Measurements from ENCODE around the gene POLG. TPM values are rescaled to one million over a fixed set of nuclear protein-coding genes. Genes with fewer than 3 reads are reported as not detected.

POLG gene
- total RNA-seq, 2 experiments from 2014 or later = 139 to 140 TPM

DNA sequence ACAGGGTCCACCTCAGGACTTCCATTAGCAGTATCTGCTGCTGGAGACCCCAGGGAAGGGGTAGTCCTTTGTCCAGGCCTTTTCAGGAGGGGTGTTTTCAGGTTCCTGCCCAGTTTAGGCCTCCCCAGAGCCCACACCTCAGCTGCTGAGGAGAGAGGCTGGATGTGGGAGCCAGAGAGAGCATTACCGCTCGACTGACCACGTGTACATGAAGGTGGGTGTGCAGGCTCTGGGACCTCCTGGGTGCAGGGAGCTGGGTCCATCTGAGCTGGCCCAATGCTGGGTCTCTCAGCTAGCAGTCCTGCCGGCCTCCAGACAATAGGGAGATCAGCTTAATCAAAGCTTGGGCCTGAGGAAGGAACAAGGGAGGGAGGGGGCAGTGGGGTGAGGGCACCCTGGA, 29.1 kb upstream of the POLG start:
- no peak overlapping the region for H3K27ac ChIP-seq (ENCODE audit: low read depth in 1 of 2, low read length in 2 of 2)
- peaks cover 17% of the 10 kb centered on the region for H3K4me1 Mint-ChIP-seq (ENCODE audit: low read depth)
- no peaks in the 10 kb centered on the region for H3K36me3 ChIP-seq (ENCODE audit: insufficient read depth, low read length)
- H3K36me3 Mint-ChIP-seq (ENCODE audit: low read depth) = no peaks in the 10 kb centered on the region
- POLR2A ChIA-PET = no interaction called here
- H3K4me1 ChIP-seq (ENCODE audit: insufficient read depth, low read length) = peaks cover 47% of the 10 kb centered on the region
- ATAC-seq (ENCODE audit: poor library complexity) (no peak), DNase-seq (no peak)
- H3K9me3 ChIP-seq (ENCODE audit: control insufficient read depth in 1 of 2, insufficient read depth in 1 of 2, low read length in 2 of 2) = peaks cover 0 to 74% of the 10 kb centered on the region in 2 experiments
- peaks cover 81% of the 10 kb centered on the region for H3K27me3 Mint-ChIP-seq
- TF ChIP-seq, protein P1, sequence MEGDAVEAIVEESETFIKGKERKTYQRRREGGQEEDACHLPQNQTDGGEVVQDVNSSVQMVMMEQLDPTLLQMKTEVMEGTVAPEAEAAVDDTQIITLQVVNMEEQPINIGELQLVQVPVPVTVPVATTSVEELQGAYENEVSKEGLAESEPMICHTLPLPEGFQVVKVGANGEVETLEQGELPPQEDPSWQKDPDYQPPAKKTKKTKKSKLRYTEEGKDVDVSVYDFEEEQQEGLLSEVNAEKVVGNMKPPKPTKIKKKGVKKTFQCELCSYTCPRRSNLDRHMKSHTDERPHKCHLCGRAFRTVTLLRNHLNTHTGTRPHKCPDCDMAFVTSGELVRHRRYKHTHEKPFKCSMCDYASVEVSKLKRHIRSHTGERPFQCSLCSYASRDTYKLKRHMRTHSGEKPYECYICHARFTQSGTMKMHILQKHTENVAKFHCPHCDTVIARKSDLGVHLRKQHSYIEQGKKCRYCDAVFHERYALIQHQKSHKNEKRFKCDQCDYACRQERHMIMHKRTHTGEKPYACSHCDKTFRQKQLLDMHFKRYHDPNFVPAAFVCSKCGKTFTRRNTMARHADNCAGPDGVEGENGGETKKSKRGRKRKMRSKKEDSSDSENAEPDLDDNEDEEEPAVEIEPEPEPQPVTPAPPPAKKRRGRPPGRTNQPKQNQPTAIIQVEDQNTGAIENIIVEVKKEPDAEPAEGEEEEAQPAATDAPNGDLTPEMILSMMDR (IDR thresholded peaks at IDR 0.05) = no peak
- CTCF ChIA-PET = no interaction called here
- H3K4me3 ChIP-seq (ENCODE audit: low read length) = no peak overlapping the region
- H3K27me3 ChIP-seq (ENCODE audit: control insufficient read depth in 1 of 2, insufficient read depth in 2 of 2, low read length in 2 of 2) = peaks cover 85 to 94% of the 10 kb centered on the region in 2 experiments
- no peaks in the 10 kb centered on the region for H3K9me3 Mint-ChIP-seq
- intact Hi-C loops (cut with DNase I, micrococcal nuclease) = no loop called here
- H3K27ac Mint-ChIP-seq = no peak overlapping the region
- no peak overlapping the region for H3K4me3 Mint-ChIP-seq

DNA sequence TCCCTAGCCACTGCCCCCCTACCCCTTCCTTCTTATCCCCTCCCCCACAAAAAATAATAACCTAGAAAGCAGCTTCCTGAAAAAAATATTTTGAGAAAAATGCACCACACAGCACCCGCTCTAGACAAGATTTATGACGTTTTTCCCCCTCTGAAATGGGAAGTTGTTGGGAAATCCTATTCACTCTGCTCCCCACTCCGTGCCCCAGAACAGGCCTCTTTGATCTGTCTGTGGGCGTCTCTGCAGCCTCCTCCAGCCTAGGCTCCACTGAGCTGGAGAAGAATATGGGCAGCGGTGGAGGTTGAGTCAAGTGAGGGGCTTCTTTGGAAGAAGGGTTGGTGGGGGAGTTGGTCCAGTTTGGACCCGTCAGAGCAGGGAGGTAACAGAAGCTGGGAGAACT, 28.5 kb upstream of the POLG start:
- Mint-ChIP-seq H3K9me3 (no peaks in the 10 kb centered on the region), H3K4me1 (ENCODE audit: low read depth) (peaks cover 17% of the 10 kb centered on the region), H3K27ac (no peak overlapping the region), H3K27me3 (peaks cover 84% of the 10 kb centered on the region), H3K36me3 (ENCODE audit: low read depth) (no peaks in the 10 kb centered on the region), H3K4me3 (peak overlapping the region; percentile 48)
- H3K27me3 ChIP-seq (ENCODE audit: control insufficient read depth in 1 of 2, insufficient read depth in 2 of 2, low read length in 2 of 2) = peaks cover 85 to 92% of the 10 kb centered on the region in 2 experiments
- TF ChIP-seq, protein P1 (IDR thresholded peaks at IDR 0.05) = no peak
- peaks cover 50% of the 10 kb centered on the region for H3K4me1 ChIP-seq (ENCODE audit: insufficient read depth, low read length)
- H3K36me3 ChIP-seq (ENCODE audit: insufficient read depth, low read length) = no peaks in the 10 kb centered on the region
- ChIA-PET CTCF (no interaction called here), POLR2A (no interaction called here)
- peaks cover 0 to 69% of the 10 kb centered on the region in 2 experiments for H3K9me3 ChIP-seq (ENCODE audit: control insufficient read depth in 1 of 2, insufficient read depth in 1 of 2, low read length in 2 of 2)
- no peak overlapping the region for H3K27ac ChIP-seq (ENCODE audit: low read depth in 1 of 2, low read length in 2 of 2)
- H3K4me3 ChIP-seq (ENCODE audit: low read length) = no peak overlapping the region
- no peak for ATAC-seq (ENCODE audit: poor library complexity)
- intact Hi-C loops (cut with DNase I, micrococcal nuclease) = no loop called here
- no peak for DNase-seq

DNA sequence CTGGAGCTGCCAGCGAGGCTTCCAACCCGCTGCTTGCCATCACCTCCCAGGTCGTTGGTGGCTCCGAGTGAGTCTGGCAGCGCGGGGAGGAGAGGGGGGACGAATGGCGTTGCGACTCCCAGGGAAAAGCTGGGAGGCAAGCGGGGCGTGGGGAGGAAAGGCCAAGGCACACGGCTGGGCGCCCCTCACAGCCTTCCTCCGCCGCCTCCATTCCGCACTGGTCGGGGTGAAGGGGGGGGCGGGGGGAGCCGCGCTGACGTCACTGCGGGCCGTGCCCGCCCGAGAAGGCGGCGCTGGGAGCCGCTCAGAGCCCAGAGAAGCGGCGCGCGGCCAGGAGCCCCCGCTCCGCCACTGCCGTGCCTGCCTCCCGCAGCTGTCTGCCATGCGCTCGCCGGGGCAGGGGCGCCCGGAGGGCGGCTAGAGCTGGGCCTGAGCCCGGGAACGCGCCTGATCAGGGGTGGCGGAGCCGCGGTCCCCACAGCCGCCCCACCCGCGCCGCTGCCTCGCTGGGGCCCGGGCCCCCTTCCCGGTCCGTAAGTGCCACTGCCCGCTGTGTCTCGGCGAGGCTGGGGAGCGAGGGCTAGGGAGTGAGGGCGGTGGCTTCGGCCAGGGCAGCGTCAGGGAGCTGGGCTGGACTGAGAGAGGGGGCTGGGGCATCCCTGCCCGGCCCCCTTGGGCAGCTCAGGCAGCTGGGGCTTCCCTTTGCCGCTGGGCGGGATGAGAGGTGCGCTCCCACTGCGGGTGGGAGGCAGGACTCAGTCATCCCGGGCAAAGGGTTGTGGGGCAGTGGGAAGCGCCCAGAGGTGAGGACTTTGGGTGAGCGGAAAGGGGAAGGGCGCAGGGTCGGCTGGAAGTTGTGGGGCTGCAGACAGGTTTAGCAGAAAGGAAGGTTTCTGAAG, 27.8 kb upstream of the POLG start:
- CTCF ChIA-PET = no interaction called here
- H3K36me3 Mint-ChIP-seq (ENCODE audit: low read depth) = no peaks in the 10 kb centered on the region
- H3K27ac Mint-ChIP-seq = no peak overlapping the region
- H3K9me3 Mint-ChIP-seq = no peaks in the 10 kb centered on the region
- Histone ChIP-seq H3K36me3 (ENCODE audit: insufficient read depth, low read length) (no peaks in the 10 kb centered on the region), H3K27me3 (ENCODE audit: control insufficient read depth in 1 of 2, insufficient read depth in 2 of 2, low read length in 2 of 2) (peaks cover 90 to 92% of the 10 kb centered on the region in 2 experiments), H3K9me3 (ENCODE audit: control insufficient read depth in 1 of 2, insufficient read depth in 1 of 2, low read length in 2 of 2) (peaks cover 0 to 62% of the 10 kb centered on the region in 2 experiments), H3K4me1 (ENCODE audit: insufficient read depth, low read length) (peaks cover 45% of the 10 kb centered on the region), H3K4me3 (ENCODE audit: low read length) (no peak overlapping the region), H3K27ac (ENCODE audit: low read depth in 1 of 2, low read length in 2 of 2) (no peak overlapping the region)
- POLR2A ChIA-PET = no interaction called here
- TF ChIP-seq, protein P1 (IDR thresholded peaks at IDR 0.05) = no peak
- ATAC-seq (ENCODE audit: poor library complexity) = no peak
- H3K4me3 Mint-ChIP-seq = no peak overlapping the region
- H3K27me3 Mint-ChIP-seq = peaks cover 89% of the 10 kb centered on the region
- peaks cover 17% of the 10 kb centered on the region for H3K4me1 Mint-ChIP-seq (ENCODE audit: low read depth)
- DNase-seq = peak in 4 of 14 experiments; percentile 22 to 58 (median 38)
- intact Hi-C loops (cut with DNase I, micrococcal nuclease) = no loop called here

Data from CD4-positive, alpha-beta T cell (primary cell).